GM12872 (cell line): Measurements from ENCODE around the gene NPC2.

ENCODE experiments used
- TF ChIP-seq, protein P1 (sequence below): IDR thresholded peaks from 3 replicates; pipeline ENCODE4 v1.5.1; 2011; ENCODE audit warnings: low read depth, mild to moderate bottlenecking, low read length, moderate library complexity; ENCODE audit not compliant: insufficient read depth

NPC2 gene

DNA sequence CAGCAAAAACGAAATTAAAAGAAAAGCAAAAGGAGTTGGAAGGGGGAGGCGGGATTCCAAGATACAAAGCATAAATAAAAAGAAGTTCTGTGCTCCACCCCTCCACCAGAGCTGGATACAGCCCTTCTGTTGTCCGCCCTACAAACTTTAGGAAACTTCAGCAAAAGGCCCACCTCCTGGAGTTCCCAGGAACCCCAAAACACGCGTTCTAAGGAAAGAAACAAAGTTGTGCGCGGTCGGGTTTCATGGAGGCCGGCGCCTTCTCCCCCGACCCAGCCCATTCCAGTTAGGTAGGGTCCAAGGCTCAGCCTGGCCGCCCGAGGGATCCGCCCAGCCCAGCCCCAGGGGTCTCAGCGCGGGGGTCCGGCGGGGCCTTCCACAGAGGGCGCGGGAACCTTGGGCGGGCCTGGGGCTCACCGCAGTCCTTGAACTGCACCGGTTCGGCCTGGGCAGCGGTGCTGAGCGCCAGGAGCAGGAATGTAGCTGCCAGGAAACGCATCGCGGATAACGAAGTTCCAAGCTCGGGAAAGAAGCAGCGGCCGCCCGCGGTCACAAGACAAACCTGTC, at the start of gene NPC2:
NPC2 (minus strand) TSS at position 530 of the 567 bp plus-strand sequence; CDS start at position 499, 31 bp downstream.
- TF ChIP-seq, protein P1, sequence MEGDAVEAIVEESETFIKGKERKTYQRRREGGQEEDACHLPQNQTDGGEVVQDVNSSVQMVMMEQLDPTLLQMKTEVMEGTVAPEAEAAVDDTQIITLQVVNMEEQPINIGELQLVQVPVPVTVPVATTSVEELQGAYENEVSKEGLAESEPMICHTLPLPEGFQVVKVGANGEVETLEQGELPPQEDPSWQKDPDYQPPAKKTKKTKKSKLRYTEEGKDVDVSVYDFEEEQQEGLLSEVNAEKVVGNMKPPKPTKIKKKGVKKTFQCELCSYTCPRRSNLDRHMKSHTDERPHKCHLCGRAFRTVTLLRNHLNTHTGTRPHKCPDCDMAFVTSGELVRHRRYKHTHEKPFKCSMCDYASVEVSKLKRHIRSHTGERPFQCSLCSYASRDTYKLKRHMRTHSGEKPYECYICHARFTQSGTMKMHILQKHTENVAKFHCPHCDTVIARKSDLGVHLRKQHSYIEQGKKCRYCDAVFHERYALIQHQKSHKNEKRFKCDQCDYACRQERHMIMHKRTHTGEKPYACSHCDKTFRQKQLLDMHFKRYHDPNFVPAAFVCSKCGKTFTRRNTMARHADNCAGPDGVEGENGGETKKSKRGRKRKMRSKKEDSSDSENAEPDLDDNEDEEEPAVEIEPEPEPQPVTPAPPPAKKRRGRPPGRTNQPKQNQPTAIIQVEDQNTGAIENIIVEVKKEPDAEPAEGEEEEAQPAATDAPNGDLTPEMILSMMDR: no peak

DNA sequence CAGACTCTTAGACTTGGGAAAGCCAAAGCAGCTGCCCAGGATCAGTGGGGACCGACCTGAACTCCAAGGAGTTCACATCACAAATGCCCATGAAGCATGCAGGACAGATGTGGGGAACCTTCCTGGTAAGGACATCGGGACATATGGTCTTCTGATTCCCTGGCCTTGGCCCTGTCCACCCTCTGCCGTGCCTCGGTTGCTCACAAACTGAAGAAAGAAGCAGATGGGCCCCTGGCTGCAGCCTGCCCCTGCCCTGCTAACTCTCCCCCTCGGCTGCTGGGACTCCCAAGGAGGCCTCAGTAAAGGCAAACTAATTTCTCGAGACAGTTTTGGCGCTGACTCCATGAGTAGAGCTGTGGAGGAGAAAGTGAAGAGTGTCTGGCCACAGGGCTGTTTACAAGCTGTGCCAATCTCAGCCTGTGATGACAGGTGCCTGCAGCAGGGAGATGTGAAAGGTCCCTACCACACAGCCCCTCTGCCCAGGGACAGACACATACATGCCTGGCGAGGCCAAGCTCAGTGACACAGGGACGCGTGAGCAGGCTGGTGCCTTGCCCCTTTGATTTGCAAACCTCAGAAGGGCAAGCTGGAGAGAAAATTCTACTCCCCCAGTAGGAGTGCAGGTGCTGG, 49.1 kb upstream of the NPC2 start:
- TF ChIP-seq, protein P1: no peak

DNA sequence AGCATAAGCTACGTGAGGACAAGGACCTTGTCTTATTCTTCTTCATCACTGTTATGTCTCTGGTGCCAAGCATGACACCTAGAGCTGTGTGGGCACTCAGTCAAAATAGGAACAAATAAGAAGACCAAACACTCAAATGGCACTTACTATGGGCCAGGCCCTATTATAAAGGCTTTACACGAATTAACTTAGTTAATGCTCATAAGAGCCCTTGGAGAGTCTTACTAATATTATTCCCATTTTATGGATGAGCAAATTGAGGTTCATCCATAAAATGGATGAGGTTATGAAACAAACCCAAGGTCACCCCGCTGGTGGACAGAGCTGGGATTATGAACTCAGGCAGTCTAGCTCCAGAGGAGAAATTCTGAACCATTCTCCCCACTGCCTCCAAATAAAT, 48.1 kb upstream of the NPC2 start:
- TF ChIP-seq, protein P1: no peak

DNA sequence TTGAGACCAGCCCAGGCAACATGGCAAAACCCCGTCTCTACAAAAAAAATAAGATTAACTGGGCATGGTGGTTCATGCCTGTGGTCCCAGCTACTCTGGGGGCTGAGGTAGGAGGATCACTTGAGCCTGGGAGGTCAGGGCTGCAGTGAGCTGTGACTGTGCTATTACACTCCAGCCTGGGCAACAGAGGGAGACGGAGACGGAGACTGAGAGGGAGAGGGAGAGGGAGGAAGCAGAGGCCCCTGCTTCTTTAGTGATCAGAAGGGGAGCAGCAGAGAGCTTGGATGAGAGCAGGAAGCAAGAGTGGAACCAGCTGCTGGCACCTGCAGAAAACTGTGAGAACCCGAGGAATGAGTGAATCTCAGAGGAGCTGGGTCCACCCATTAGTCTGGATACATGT, 46.4 kb upstream of the NPC2 start:
- TF ChIP-seq, protein P1: no peak

DNA sequence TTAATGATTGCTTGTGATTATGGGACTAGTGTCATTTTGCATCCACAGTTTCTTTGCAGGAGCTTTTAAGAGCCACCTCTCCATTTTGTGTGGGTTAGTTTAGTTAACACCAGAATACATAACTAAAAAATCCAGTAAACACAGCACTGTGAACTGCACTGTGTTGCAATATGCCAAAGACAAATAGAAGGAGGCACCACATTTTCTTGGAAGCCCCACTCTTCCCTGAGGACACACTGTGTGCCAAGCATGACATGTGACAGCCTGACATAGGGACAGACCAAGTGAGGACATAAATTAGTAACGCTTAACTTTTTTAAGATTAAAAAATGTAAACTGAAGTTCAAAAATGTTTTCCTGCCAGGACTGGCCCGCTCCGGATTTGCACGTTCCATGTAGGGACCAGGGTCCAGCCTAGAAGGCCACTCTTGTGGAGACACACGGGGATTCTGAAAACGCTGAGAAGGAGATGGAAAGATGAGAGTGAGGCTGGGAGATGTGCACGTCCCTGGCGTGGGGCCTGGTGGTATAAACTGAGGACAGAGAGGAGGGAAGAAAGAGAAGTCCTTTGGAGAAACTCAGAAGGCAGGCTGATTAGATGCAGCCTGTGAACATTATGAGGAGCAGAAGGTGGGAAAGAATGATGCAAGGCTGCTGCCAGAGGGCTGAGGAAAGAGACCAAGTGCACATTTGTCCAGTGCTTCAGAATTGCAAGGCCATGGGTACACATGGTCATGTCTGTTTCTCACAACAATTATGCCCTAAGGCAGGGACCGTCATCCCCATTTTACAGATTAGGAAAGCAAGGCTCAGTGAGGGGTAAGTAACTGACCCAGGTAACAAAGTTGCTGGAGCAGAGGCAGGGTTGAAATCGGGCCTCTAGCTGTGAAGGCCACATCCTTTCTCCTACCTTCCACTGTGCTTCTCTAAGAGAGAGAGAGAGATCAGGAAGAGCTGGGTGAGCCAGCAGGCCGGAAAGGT, 45.6 kb upstream of the NPC2 start:
- TF ChIP-seq, protein P1: no peak

DNA sequence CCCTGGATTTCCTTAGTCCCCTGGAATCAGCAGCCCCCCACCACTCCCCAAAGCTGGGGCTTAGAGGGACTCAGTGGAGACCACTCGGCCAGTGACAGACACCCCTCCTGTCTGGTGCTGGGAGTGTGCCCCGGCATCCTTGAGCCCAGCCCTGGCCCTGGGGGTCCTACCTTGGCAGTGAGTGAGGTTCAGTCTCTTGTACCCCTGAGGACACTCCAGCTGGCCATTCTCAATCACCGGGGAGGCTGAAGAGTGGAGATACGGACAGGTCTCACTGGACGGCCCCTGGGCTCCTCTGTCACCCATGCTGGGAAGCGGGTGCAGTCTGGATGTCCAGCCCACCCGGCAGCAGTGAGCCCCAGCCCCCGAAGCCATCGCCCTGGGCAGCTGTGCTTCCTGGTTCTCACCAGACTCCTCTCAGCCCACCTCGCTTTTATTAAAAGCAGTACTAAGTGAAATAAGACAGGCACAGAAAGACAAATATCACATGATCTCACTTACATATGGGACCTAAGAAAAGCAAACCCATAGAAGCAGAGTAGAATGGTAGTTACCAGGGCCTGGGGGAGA, 42.7 kb upstream of the NPC2 start:
- TF ChIP-seq, protein P1: no peak

DNA sequence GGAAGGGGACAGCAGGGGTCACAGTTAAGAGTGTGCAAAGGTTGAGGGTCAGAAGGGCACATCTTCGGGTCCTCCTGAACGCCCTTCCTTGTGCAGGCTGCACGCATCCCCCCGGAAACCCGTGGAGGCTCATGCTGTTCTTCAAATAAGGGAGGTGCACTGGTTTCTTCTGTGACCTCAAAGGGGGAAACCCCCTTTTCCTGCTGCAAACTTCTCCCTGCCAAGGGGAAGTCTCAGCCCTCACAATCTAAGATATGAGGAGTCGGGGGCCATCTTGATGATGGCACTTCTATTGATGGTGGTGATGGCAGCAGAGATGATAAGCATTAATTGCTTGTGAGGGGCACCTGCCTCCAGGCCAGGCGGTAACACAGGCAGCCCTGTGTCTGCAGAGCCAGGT, 40.5 kb upstream of the NPC2 start:
- TF ChIP-seq, protein P1: no peak
